GM18868 (cell line): Measurements from ENCODE around the gene XPNPEP2.

ENCODE experiments used
- ATAC-seq: cut with Tn5 transposase; IDR thresholded peaks from one replicate; pipeline ENCODE4 v1.9.1; 2021; ENCODE audit warnings: mild to moderate bottlenecking, moderate library complexity; ENCODE audit not compliant: unreplicated experiment

Gene XPNPEP2, protein sequence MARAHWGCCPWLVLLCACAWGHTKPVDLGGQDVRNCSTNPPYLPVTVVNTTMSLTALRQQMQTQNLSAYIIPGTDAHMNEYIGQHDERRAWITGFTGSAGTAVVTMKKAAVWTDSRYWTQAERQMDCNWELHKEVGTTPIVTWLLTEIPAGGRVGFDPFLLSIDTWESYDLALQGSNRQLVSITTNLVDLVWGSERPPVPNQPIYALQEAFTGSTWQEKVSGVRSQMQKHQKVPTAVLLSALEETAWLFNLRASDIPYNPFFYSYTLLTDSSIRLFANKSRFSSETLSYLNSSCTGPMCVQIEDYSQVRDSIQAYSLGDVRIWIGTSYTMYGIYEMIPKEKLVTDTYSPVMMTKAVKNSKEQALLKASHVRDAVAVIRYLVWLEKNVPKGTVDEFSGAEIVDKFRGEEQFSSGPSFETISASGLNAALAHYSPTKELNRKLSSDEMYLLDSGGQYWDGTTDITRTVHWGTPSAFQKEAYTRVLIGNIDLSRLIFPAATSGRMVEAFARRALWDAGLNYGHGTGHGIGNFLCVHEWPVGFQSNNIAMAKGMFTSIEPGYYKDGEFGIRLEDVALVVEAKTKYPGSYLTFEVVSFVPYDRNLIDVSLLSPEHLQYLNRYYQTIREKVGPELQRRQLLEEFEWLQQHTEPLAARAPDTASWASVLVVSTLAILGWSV

DNA sequence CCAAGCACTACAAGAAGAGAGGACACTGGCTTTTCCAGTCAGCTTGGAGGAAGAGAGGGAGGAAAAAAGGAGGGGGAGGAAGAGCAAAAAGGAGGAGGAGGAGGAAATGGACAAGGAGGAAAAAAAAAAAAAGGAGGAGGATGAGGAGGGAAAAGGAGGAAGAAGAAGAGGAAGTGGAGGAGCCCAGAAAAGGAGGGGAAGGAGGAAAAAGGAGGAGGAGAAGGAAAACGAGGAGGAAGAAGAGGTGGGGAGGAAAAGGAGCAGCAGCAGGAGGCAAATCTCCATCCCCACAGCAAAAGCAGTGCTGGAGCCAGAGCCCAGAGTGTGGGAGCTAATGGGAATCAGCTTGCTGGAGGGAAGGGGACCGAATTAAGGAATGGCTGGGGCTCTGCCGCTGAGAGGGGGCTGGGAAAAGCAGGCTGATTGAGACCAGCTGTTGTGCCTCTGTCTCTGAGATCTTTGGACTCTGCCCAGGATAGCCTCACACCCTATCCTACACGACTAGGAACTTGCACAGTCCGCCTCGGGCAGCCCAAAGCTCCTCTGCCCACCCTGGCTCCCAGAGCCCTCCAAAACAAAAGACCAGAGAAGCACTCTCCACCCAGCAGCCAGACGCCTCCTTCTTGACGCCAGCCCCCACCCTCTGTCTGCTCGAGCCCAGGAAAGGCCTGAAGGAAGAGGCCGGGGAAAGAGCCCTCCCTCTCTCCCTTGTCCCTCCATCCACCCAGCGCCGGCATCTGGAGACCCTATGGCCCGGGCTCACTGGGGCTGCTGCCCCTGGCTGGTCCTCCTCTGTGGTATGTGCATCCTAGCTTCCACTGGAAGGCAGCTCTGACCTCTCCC is at the start of gene XPNPEP2:
Gene XPNPEP2 (plus strand): TSS at position 514 of the 843 bp plus-strand sequence. CDS start 235 bp downstream, at position 749.
- ATAC-seq = no peak

DNA sequence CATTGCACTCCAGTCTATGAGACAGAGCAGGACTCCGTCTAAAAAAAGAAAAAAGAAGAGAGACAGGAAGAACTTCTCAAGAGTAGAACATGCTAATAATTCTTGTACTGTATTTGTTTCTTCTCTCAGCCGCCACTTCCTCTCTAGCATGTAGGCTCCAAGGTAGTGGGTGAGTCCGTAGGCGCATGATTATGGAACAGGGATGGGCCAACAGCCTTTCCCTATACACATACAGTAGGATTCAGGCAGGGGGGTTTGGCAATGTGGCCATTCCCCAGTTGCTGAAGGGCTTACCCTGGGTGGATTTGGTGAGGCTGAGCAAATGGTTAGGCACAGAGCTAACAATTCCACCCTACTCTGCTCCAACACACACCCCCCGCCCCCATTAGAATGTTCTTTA is 49.0 kb upstream of the XPNPEP2 start:
- ATAC-seq = no peak

DNA sequence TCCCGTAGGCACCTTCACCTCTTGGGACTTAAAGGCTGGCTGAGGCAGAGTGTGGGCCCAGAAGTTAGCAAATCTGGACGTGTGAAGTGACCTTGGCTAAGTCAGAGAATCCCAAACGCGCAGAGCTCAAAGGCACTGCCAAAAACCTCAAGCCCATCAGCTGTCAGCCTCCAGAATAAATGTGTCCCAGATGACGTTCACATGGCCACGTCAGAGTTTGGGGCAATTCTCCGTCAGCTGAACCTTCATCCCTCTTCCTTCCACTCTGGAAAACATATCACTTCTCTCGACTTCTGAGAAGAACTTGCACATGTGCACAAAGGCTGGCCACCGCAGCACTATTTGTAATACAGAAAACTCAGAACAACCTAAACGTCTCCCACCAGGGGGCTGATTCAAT is 48.3 kb upstream of the XPNPEP2 start:
- no peak for ATAC-seq

DNA sequence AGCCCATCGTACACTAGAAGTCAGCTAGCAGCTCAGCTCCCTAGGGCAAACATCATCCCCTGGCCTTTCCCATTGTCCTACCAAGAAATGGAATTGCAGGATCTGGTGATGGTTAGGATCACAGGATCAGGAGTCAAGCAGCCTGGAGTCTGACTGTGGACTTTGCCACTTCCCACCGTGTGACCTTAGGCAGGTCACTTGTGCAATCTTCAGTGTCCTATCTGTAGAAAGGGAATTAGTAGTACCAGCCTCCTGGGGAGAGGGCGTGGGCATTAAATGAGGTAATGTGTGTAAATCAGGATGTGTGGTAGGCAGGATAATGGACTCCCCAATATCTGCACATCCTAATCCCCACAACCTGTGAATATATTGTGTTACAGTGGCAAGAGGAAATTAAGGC is 45.4 kb upstream of the XPNPEP2 start:
- ATAC-seq = no peak

DNA sequence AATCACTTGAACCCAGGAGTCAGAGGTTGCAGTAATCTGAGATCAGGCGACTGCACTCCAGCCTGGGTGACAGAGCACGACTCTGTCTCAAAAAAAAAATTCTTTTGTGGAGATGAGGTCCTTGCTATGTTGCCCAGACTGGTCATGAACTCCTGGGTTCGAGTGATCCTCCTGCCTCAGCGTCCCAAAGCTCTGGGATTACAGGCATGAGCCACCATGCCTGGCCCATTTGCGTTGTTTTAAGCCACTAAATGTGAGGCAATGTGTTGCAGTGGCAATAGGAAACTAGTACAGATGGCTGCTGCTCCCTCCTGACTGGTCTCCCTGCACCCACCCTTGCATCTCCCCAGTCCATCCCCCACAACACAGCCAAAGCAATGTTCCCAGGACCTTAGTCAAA is 44.0 kb upstream of the XPNPEP2 start:
- no peak for ATAC-seq

DNA sequence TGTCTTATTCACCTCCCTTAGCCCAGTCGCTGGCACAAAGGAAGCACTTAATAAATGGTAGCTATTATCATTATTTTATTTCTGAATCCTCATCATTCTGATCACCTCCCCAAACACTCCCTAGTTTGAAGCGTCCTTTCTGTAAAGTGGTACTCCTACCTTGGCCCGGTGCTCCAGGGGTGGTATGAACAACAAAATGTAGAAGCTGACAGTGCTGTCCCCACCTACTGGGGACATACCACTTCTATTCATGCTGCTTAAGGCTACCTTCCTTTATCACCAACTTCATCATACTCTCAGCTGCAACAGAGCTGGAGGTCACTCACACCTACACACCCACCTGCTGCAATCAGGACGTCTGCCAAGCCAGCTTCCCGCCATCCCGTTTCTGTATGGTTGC is 43.2 kb upstream of the XPNPEP2 start:
- no peak for ATAC-seq

DNA sequence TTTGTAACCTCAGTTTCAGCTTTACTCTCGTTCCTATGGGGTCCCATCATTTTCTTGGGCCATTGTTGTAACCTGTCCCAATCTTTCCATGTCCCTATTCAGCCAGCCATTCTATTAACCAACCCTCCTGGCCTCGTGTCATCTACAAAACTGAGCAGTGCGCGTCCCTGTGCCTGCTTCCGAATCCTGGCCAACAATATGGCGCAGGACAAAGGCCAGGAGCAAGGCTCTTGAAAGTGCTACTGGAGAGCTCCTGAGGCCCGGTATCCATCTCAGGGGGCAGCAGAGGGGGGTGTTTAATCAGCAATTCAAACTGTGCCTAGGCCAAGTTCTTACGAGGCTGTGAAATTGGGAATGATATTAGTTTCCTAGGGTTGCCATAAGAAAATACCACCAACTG is 42.8 kb upstream of the XPNPEP2 start:
- no peak for ATAC-seq

DNA sequence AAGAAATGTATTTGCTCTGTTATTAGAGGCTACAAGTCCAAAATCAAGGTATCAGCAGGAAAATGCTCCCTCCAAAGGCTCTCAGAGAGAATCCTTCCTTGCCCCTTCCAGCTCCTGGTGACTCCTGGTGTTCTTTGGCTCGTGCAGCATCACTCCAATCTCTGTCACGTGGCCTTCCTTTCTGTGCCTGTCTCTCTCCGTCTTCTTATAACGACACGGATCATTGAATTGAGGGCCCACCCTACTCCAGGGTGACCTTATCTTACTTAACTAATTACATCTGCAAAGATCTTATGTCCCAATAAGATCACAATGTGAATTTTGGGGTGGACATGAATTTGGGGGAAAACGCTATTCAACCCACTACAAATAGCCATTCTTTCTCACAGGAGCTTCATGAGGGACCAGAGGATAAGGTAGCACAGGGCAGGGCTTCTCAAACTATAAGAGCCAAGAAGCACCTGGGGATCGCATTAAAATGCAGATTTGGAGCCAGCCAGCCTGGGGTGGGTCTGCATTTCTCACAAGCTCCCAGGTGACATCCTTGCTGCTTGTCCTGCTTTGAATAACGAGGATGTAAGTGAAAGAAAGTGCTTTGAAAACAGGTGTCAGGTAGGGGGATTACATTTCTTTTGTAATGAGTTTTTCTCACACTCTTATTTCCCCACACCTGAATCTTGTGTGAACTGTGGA is 42.2 kb upstream of the XPNPEP2 start:
- ATAC-seq = no peak

DNA sequence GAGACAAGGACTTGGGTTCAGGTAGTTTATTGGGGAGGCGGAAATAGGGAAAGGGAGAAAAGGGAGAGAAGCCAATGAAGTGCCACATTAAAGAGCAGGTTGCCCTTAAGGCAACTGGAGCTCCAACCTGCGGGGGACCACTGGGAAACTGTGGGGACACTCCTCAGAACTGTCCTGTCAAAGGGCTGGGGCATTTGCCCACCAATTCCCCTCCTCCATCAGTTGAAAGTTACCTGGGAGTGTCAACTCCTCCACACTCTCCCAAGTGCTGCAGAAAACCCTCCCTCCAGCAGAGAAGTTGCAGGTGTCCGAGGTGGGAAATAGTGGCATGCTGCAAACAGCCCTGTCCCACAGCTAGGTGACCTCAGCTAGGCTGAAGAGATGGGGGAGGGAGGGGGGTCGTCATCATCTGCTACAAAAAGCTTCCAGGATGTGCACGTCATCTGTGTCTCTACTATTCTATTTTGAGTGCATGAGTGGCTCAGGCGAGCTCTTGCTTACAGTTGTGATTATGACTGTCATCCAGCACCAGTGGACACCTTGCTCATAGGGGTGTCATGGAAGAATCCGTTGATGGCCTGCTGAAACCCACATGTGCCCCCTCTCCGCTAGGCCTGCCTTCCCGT is 41.5 kb upstream of the XPNPEP2 start:
- no peak for ATAC-seq

DNA sequence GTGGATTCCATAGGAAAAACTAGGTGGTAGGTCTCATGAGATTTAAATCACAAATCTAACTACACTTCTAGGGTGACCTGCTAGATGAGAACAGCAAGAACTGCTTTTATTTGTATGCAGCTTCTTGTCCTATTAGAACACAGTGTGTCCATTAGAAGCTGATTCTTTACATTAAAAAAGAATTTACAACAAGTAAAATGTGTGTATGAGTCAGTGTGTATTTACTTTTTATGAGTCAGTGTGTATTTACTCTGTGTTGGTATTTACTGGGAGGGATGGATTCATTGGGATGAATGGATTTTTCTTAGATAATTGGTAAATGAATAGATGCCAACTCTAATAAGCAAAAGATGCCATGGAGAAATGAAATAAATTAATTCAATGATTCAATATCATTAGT is 40.6 kb upstream of the XPNPEP2 start:
- ATAC-seq = no peak

DNA sequence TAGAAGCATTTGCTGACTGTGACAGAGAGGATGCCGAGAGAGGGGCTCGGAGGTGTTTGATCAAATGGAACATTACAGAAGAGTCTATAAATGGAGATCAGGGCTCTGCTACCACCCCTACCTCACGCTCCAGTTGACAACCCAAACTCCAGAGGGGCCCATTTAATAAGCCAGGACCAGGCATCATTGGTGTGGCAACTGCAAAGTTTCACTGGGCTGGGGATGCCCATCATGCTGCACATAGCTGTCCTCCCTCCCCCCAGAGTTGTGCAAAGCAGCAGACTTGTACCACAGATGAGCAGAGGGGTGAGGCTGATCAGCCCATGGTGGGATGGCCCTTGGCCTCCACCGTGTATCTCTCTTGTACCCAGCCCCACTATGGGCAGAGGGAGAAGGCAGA is 38.2 kb upstream of the XPNPEP2 start:
- ATAC-seq = no peak

DNA sequence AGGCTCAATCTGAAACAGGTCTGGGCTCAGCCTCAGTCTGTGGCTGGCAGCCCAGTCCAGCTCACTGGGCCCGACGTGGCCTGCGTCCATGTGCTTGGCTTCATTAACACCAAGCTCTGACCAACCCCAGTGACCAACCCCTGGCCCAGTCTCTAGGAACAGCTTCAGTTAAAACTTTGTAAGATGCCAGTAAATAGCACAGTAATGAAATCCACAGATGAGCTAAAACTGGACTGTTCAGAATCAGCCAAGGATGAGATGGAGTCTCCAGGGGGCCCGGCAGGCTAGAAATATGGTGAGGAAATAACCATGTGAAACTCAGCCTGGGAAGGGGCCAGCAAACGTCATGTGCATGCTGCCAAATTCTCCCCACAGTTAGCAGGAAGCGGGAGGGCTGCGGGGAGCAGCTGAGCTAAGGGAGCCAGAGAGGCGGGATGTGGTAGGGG is 37.1 kb upstream of the XPNPEP2 start:
- ATAC-seq = no peak

DNA sequence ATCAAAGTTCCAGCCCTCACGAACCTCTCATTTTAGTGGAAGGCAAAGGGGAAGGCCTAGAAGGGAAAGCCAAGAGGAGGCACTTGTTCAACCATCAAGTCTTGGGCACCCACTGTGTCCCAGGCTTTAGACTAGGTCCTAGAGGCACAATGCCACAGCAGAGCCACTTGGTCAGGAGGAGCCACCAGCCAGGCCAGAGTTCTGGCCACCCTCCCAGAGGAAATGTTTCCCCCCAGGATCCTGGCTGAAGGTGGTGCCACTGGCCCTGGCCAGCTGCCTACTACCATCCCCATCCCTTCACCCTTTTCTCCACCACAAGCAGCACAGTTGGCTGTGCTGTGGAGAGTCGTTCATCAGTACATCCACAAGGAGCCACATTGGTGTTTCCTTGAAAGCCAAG is 34.3 kb upstream of the XPNPEP2 start:
- no peak for ATAC-seq

DNA sequence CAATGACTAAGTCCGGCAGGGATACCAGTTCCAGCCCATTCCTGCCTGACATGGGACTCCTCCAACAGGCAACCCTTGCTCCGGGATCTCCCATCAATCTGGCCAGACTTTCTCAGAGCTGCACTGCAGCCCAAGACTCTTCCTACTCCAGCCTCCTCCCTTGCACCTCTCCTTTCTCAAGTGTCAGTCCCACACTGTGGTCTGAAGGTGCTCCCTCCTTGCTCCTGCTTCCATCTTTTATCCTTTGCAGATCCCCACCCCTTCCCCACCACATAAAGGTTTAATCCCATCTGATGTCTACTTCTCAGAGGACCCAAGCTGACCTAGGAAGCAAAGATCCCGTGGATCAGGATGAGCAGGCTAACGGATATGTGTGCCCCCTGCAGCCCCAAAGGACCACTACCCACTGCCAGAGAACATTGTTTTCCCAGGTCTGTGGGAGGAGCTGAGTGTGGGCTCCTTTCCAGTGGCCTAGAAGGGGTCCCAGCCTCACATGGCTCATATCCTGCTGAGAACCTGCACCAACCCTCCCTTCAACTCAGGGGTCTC is 33.3 kb upstream of the XPNPEP2 start:
- no peak for ATAC-seq

DNA sequence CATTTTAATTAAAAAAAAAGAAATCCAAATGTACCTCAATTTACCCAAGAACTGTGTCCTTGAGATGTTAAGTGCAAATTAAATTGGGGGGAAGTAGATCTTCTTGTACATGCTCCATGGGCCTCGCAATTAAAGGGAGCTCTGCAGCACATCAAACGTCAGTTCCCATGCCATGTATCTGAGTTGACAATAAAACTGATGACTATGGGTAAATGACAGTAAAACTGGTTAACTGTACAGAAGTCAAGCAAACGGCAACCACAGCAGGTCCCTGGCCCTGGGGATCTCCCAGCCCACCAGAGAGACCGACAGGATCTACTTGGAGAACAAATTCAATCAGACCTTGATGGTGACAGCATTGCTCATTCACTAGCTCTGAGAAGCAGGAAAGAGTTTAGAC is 32.8 kb upstream of the XPNPEP2 start:
- ATAC-seq = no peak

DNA sequence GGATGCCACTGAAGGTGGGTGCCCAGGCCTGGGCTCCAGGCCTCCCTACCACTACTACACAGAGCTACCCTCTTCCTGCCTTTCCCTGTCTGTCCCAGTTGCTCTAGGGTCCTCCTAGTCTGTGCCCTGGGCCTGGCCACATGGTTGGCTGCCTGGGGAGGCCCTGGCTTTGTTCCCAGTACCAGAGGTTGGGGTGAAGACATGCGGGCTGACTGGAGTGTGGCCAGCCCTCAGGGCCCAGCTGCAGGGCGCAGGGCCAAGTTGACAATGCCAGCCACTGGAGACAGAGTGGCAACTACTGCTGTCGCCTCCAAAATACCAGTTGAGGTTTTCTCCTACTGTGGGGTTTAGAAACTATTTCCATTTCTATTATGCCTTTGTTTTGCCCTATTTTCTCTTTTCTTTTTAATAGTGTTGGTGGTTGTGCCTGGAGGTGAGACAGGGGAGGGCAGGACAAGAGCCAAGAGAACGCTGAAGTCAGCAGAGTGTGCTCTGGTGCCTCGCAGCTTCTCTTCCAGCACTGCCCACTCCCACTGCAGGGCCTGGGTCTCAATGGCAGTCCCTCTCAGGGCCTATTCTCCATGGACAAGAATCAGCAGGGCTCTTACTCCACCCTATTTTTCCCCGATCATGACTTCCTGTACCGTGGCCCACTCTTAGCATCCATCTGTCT is 32.2 kb upstream of the XPNPEP2 start:
- ATAC-seq = no peak

DNA sequence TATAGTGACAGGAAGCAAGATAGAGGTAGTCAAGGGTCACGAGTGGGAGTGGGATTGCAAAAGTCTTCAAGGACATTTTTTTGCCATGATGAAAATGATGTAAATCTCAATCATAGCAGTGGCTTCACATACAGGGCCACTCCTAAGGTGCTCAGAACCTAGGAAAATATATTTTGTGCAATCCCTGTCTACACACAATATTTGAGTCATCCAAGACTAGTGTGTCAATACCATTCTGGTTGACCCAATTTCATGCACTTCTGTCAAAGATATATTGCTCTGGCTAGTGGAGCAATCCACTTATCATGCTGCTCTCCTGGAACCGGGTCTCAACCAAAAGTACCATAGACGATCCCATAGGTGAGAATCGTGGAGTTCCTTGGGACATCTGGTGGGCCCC is 24.2 kb upstream of the XPNPEP2 start:
- ATAC-seq = no peak

DNA sequence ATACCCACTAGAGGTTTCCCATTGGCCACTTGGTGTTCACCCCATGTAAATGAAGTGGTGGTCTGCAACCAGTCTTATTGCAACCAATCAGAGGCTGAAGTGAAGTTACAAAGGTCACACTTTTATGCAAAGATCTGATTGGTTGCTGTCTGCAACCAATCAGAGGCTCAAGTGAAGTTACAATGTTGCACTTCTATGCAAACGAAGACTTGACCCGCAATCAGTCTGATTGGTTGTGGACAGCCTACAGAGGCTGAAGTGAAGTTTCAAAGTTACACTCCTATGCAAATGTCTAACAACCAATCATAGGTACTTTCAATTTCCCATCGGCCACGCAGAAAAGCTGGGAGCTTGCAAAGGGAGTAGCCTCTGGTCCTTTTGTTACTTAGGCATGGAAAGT is 22.3 kb upstream of the XPNPEP2 start:
- ATAC-seq = no peak

DNA sequence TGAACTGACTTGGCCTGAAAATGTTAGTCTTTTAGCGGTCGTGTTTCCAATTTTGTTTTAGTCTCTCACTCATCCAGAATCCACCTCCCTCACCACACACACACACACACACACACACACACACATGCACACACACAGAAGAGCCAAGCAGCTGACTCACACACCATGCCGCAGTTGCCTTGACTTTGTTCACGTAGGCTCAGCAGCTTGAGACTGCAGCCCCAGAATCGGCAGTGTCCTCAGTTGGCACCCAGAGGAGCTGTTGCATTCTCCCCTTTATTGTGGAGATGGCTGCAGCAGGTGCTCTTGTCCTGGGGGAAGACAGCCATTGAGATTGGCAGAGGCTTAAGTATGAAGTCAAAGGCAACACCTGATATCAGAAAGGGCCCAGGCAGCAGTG is 20.9 kb upstream of the XPNPEP2 start:
- ATAC-seq = no peak

DNA sequence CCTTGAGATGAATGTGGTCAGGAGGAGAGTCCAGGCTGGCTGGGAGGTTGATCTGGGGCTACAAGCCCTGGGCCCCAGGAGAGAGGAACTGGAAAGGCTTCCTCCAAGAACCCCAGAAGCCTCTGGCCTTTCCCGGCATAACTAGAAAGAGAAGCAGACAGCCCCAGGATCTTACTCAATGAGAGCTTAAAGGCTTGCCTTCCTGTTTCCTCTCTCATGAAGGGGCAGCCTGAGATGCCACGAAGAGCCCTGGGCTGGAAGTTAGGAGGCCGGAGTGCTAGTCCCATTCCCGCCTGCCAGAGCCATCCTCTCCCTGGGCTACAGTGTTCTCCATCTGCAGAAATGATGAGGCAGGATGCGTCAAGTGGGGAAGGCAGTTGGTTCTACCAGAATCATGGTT is 20.1 kb upstream of the XPNPEP2 start:
- no peak for ATAC-seq
